GM20000 (cell line): ENCODE measurements around the gene TMEM163.

ENCODE experiments used
- DNase-seq: peaks from one replicate; pipeline ENCODE4 v3.0.0; 2012; ENCODE audit warnings: low spot score
- CTCF ChIP-seq: IDR thresholded peaks from 2 replicates; pipeline ENCODE4 v1.5.1; 2012; ENCODE audit warnings: mild to moderate bottlenecking, control low read depth; ENCODE audit errors: extremely low read depth, missing control alignments

The TMEM163 gene

GRCh38 chr2:134713606-134714005 is 5.2 kb downstream of the TMEM163 start:
- DNase-seq, result no peak
- TF ChIP-seq CTCF, result no peak

- no peak for TF ChIP-seq CTCF
- no peak for DNase-seq
Measured at GRCh38 chr2:134713176-134713575, 5.6 kb downstream of the TMEM163 start.

DNA sequence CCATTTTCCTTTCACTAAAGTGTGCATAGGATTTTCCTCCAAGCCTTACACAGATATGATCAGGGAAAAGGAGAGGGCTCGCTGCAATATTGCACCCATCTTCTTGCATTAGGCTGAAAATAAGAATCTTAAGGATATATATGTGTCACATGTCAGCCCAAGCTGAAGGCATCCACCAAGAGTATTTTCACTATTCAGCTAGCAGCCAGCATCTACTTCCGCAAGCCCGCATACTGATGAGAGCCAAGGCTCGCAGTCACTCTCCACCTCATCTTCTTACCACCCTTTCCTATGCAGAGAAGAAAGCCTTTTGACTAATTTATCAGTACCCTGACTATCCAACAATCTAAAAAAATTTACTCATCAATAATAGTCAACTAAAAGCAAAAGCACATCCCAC is 6.1 kb downstream of the TMEM163 start:
- no peak for DNase-seq
- TF ChIP-seq CTCF, result no peak

DNA sequence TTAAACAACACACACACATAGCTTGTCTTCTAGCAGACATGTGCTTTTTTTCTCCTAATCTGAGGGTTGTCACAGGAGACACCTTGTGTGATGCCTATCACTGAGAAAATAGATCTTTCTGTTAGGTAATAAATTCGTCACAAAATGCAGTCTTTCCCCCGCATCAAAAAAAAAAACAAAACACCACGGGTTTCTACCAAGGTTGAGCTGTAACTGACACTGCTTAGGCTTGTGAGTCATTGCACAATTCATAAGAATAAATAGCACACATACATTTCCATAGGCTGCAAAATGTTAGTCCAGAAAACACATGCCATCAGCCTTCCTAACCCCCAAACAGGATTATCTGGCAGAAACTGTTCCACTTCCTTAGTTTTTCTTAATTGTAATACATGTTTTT is 6.5 kb downstream of the TMEM163 start:
- TF ChIP-seq CTCF, result no peak
- no peak for DNase-seq

DNA sequence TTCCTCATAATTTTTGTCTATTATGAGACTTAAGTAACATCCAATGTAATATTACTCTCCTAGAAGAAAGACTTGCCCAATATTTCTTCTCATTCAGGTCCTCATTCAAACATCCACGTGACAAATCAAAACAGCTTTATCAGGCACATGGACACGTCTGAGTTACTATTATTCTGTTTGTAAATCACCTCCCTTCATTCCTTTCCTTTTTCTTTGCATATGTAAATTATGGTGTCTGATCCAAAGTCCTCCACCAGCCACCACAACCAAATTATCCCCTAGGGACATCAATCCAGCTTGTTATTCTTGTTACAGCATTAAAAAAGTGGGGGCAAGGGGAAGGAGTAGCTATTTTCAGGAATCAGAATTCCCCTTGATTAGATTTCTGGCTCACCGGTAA is 7.1 kb downstream of the TMEM163 start:
- no peak for TF ChIP-seq CTCF
- DNase-seq, result no peak

- no peak for DNase-seq
- TF ChIP-seq CTCF, result no peak
Measured at GRCh38 chr2:134707330-134707676, 11.5 kb downstream of the TMEM163 start.

GRCh38 chr2:134706587-134707329 is 12.0 kb downstream of the TMEM163 start:
- DNase-seq, result no peak
- no peak for TF ChIP-seq CTCF
